Loucy (cell line): ENCODE results near the gene KDM6A.

Experiments used
- EZH2phosphoT487 ChIP-seq: fragments of 200-600 bp; IDR thresholded peaks from 2 replicates; pipeline ENCODE4 v1.6.1; 2018; ENCODE audit warnings: antibody characterized with exemption, mild to moderate bottlenecking, moderate library complexity, borderline replicate concordance
- TF ChIP-seq, protein P1 (sequence below): fragments of 200-600 bp; sonication (generic); conservative IDR thresholded peaks from 2 replicates; pipeline ENCODE4 v1.5.1; 2014; ENCODE audit warnings: mild to moderate bottlenecking, antibody characterized with exemption, low read length

DNA sequence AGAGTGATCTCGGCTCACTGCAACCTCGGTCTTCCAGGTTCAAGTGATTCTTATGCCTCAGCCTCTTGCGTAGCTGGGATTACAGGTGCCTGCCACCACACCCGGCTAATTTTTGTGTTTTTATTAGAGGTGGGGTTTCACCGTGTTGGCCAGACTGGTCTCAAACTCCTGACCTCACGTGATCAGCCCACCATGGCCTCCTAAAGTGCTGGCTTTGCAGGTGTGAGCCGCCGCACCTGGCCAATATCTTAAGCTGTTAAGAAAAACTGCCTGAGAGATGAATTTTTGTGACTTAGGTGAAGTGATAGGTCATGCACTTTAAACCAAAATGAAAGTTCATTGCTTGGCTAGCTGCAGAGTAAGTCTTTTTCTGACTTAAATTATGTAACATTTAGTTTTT lies 5.8 kb downstream of the KDM6A start:
- TF ChIP-seq, protein P1, sequence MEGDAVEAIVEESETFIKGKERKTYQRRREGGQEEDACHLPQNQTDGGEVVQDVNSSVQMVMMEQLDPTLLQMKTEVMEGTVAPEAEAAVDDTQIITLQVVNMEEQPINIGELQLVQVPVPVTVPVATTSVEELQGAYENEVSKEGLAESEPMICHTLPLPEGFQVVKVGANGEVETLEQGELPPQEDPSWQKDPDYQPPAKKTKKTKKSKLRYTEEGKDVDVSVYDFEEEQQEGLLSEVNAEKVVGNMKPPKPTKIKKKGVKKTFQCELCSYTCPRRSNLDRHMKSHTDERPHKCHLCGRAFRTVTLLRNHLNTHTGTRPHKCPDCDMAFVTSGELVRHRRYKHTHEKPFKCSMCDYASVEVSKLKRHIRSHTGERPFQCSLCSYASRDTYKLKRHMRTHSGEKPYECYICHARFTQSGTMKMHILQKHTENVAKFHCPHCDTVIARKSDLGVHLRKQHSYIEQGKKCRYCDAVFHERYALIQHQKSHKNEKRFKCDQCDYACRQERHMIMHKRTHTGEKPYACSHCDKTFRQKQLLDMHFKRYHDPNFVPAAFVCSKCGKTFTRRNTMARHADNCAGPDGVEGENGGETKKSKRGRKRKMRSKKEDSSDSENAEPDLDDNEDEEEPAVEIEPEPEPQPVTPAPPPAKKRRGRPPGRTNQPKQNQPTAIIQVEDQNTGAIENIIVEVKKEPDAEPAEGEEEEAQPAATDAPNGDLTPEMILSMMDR: no peak
- TF ChIP-seq EZH2phosphoT487: no peak
